HG03565 (cell line): ENCODE measurements around the gene INSIG1.

Experiments used
- ATAC-seq: cut with Tn5 transposase; IDR thresholded peaks from one replicate; pipeline ENCODE4 v1.9.1; 2021; ENCODE audit warnings: mild to moderate bottlenecking, moderate library complexity; ENCODE audit not compliant: unreplicated experiment

The INSIG1 gene

GRCh38 chr7:155297517-155298287 lies at the start of gene INSIG1:
TSS of gene INSIG1 (plus strand) at chr7:155297878. CDS start at chr7:155298286, 408 bp downstream.
- ATAC-seq, result peak; percentile 61

- no peak for ATAC-seq
Measured at GRCh38 chr7:155248366-155248756, 49.3 kb upstream of the INSIG1 start.

GRCh38 chr7:155251831-155252230 lies 45.8 kb upstream of the INSIG1 start:
- no peak for ATAC-seq

- ATAC-seq, result no peak
Measured at GRCh38 chr7:155252444-155252887, 45.2 kb upstream of the INSIG1 start.

- no peak for ATAC-seq
Measured at GRCh38 chr7:155252892-155253501, 44.7 kb upstream of the INSIG1 start.

GRCh38 chr7:155254018-155254417 lies 43.7 kb upstream of the INSIG1 start:
- ATAC-seq, result no peak

GRCh38 chr7:155255071-155255470 lies 42.6 kb upstream of the INSIG1 start:
- no peak for ATAC-seq

- ATAC-seq, result no peak
Measured at GRCh38 chr7:155255621-155256020, 42.1 kb upstream of the INSIG1 start.

GRCh38 chr7:155256081-155256760 lies 41.5 kb upstream of the INSIG1 start:
- ATAC-seq, result no peak

GRCh38 chr7:155256761-155257481 lies 40.8 kb upstream of the INSIG1 start:
- no peak for ATAC-seq

- no peak for ATAC-seq
Measured at GRCh38 chr7:155257482-155258225, 40.0 kb upstream of the INSIG1 start.

GRCh38 chr7:155258226-155258560 lies 39.5 kb upstream of the INSIG1 start:
- no peak for ATAC-seq

- ATAC-seq, result no peak
Measured at GRCh38 chr7:155259866-155260497, 37.7 kb upstream of the INSIG1 start.

GRCh38 chr7:155260498-155260872 lies 37.2 kb upstream of the INSIG1 start:
- ATAC-seq, result no peak

GRCh38 chr7:155261031-155261985 lies 36.4 kb upstream of the INSIG1 start:
- ATAC-seq, result no peak

- no peak for ATAC-seq
Measured at GRCh38 chr7:155262031-155262430, 35.6 kb upstream of the INSIG1 start.

GRCh38 chr7:155263051-155263450 lies 34.6 kb upstream of the INSIG1 start:
- ATAC-seq, result no peak

- ATAC-seq, result no peak
Measured at GRCh38 chr7:155263581-155264143, 34.0 kb upstream of the INSIG1 start.

- ATAC-seq, result no peak
Measured at GRCh38 chr7:155265144-155265543, 32.5 kb upstream of the INSIG1 start.
